Activated T-helper 1 cell treated with anti-CD3 and anti-CD28 coated beads, Interleukin-2, amount 50 U/mL, for 16 hours (primary cell): ENCODE results near the gene SLC45A1.

ENCODE experiments used
- DNase-seq, 2 donors: peaks; one replicate each; pipeline ENCODE4 v3.0.0-alpha.2; 2020; ENCODE audit warnings: low read depth in 1 of 2, low spot score in 1 of 2

SLC45A1 gene

DNA sequence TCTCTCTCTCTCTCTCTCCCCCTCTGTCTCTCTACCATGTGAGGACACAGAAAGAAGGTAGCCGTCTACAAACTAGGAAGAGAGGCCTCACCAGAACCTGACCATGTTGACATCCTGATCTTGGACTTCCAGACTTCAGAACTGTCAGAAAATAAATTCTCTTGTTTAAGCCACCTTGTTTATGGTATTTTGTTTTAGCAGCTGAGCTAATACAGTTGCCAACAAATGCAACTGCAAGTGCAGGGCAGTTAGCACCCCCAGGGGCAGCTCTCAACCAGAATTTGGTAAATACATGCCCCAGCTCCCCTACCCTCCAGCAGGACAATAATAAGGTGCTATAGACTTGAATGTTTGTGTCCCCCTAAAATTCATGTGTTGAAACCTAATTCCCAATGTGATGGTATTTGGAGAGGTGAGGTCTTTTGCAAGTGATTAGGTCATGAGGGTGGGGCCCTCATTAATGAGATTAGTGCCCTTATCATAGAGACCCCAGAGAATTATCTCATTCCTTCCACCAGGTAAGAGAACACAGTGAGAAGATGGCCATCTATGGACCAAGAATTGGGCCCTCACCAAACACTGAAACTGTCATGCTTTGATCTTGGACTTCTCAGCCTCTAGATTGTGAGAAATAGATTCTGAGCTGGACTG is 6.7 kb upstream of the SLC45A1 start:
- DNase-seq, result no peak

DNA sequence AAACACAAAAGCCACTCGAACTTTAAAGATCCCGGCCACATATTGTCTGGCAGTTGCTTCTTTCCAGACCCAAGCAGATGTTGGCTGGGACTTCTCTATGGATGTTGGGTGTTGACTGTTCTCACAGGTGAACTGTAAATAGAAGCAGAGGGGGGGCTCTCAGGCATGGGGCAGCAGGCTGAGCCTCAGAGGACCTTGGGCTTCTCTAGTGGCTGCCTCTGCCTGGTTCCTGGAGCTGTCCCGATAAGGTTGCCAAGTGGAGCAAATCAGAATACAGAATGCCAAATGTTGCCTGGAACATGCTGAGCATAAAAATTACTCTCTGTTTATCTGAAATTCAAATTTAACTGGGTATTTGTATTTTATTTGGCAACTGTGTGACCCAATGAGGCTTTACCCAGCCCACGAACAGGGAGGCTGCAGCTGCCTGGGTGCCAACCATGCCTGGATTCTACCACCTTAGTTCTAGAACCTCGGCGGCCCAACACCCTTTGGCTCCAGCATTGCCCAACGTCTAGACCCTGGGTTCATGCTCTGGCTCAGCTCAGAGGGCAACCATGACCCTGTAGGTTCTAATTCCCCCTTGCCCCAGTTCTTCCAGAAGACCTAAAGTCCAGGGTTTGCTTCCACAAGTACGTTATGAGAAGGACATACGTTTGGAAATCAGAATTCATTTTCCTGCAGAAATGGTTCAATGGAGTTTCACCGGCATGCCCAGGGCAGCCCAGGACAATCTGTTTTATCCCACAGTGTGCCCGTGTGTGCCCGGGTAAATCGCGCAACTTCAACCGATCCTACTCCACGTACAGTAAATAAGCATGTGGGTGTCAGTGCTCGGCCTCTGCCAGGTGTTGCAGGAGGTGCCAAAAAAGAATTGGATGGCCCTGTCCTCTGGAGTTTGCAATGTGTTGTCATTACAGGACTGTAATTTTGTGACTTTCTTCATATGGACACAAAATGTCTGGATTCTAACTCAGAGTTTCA is 5.4 kb upstream of the SLC45A1 start:
- DNase-seq, result no peak

DNA sequence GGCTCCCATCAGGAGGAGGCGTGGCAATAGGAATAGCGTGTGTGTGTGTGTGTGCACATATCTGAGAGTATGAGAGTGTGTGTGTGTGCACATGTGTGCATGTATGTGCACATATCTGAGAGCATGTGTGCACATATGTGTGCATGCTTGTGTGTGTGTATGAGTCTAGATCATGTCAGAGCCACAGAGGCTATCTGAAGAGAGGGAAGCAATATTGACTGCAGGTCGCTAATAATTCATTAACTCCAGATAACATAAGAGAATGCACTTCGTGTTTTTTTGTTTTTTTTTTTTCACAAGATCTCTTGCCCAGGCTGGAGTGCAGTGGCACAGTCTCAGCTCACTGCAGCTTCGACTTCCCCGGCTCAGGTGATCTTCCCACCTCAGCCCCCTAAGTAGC is 4.7 kb upstream of the SLC45A1 start:
- no peak for DNase-seq

DNA sequence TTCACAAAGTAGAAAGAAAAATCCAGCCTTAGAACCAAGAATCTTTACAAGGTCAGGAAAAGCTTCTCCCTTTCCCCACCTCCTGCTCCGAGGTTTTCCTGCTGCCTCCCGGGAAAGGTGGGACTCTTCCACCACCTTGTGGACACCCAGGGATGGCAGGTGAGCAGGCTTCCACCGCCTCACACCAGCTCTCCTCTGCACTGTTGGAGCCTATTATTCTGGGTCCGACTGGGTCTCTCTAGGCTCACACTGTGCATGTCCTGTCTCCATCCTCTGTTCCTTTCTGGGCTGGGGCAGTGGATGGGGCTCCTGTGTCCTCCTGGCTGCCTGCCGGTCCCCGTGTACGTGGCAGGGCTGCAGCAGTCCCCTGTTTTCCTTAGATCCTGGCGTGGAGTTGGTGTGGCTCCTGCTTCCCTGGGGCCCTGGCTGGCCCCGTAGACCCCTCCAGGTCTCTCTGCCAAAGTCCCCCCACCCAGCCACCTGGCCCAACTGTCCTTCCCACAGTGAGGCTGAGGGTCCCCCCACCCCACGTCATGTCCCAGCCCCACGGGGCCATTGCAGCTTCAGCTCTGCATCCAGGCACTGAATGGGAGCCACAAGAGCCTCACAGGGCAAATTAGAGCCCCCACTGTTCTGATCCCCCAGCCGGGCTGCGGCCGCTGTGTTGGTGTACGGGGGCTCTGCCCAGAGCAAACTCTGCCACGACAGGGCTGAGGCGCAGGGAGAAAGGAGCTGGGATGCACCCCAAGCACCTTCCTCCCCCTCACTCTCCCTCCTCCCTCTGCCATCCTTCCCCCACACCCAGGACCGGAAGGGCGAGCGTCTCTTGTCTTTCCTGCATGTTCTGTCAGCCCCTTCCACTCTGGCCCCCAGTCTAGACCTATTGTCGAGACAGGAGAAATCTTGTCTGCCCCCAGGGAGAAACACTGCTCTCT is 3.3 kb upstream of the SLC45A1 start:
- peak in 1 of 2 donors; percentile 28 for DNase-seq

DNA sequence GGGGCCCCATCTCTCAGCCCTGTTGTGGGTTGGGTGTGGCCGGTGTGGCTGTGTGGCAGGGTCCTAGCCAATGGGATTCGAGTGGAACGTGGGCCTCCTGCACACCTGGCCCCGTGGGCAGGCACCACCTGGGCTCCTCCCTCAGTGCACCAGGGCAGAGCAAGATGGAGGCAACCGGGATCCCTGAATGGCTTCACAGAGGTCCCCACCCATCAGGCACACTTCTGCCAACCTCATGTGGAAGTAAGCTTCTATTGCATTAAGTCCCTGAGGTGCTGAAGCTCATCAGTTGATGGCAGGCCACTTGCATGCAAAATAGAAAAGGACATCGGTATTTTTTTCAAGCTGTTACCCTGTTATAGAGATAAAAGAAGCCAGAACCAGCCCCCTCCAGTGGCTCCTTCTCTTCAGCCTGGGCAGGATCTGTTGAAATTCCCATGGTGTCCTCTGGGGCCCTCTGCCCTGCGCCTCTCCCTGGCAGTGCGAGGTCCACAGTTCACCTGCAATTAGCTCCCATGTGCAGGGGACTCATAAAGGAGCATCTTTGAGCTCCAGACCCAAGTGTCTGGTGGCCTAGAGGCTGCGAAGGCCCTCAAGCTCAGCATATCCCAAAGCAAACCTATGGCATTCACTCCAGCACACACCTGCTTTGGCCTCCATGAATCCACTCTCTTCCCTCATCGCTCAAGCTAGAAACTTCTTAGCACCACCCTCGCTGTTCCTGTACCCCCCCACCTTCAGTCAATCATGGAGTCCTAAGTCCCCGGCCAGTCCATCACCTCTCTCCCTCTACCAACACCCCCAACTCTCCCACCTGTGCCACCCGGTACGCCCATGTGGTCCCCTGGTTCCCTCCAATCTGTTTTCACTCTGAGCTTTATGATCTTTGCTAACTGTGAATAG is 2.1 kb upstream of the SLC45A1 start:
- DNase-seq, result no peak

DNA sequence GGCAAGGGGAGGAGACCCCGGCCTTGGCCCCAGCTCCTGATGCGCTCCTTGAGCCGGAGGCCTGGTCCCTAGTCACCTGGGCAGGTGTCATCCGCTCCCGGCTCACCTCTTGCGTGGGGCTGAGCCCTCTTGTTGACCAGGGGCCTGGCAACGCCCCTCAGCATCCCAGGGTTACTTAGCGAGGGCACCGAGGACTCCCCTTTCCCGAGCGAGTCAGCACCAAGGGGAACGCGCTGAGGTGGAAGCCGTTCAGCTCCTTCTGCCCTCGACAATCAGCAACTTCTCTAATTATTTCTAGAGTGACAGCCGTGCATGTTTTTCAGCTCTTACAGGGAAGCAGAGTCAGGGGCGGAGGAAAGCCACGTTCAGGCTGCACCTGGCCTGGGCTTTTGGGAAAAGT is 522 bp downstream of the SLC45A1 start:
- no peak for DNase-seq

DNA sequence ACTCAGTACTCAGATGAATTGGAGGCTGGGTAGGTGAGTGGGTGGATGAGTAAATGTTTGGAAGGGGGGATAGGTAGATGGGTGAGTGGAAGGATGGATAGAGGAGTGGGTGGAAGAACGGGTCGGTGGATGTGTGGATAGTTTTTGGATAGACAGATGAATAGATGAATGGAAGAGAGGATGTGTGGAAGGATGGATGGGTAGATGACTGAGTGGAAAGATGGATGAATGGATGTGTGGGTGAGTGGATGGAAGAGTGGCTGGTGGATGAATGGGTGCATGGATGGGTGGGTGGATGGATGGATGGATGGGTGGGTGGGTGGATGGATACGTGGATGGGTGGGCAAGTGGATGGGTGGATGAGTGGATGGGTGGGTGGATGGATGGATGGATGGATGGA is 3.7 kb downstream of the SLC45A1 start:
- no peak for DNase-seq

DNA sequence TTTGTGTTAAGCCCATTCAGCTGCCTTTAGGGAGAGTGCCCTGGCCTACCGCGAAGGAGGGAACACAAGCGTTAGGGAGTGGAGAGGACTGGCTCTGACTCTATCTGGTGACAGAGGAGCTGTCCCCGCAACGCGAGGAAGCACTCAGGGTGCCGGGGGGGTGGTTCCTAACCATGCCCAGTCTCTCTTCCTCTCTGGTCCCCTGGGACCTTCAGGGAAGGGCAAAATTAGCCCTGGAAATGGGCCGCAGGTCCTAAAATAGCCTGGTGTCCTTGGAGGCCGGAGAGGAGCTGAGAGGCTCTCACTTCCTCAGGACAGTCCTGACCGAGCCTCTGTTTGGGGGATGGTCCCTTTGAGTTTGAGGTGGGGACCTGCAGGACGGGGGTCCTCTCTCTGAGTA is 5.8 kb downstream of the SLC45A1 start:
- DNase-seq, result no peak

DNA sequence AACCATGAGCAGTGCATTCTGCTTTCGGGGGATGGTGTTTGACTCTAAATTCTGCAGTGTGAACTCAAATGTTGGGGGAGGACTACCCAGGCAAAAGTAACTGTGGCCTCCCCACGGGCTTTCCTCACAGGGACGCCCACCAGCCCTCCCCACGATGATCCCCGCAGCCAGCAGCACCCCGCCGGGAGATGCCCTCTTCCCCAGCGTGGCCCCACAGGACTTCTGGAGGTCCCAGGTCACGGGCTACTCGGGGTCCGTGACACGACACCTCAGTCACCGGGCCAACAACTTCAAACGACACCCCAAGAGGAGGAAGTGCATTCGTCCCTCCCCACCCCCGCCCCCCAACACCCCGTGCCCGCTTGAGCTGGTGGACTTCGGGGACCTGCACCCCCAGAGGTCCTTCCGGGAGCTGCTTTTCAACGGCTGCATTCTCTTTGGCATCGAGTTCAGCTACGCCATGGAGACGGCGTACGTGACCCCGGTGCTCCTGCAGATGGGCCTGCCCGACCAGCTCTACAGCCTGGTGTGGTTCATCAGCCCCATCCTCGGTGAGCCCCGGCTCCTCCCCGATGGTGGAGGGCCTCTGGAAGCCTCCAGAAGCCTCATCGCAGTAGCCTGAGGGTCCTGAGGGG is 6.4 kb downstream of the SLC45A1 start:
- DNase-seq, result no peak

DNA sequence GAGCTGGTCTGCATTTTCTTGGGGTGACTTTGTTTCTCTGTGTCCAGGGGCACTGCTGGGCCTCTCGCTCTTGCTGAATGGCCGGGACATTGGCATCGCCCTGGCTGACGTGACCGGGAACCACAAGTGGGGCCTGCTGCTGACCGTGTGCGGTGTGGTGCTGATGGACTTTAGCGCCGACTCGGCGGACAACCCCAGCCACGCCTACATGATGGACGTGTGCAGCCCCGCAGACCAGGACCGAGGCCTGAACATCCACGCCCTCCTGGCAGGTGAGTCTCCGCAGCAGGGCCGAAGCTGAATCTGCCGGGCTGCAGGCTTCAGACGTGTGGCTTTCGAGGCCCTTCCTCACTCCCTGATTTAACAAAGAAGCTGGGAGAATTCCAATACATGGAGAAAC is 7.9 kb downstream of the SLC45A1 start:
- DNase-seq, result no peak

DNA sequence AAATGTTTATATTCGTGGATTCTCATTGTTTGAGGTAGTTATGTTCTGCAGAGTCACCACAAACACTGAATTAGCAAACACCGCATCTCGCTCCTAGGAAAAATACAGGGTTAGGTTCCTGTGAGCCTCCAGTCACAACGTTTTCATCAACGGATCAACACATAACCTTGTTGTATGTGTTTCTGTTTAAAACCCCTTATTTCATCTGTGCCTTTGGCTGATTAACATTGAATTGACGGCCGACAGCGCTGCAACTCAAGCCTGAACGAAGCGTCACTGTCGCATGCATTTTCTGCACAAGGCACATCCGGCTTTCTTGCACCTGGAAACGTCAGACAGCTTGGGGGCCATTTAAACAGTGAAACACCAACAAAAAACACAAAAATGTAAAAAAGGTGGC is 8.4 kb downstream of the SLC45A1 start:
- no peak for DNase-seq

DNA sequence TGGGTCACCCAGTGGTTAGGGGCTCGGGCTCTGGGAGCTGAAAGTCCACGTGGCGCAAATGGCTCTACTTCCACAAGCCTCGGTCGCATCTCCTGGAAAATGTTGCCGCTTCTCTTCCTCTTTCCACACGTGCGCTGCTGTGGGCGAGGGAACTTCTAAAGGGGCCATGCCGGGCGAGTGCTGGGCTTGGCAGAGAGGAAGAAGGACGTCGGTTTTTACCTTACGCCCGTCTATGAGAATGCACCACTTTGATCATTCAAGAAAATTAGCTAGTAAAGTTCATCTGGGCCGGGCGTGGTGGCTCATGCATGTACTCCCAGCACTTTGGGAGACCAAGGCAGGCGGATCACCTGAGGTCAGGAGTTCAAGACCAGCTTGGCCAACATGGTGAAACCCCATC is 10.4 kb downstream of the SLC45A1 start:
- DNase-seq, result no peak

DNA sequence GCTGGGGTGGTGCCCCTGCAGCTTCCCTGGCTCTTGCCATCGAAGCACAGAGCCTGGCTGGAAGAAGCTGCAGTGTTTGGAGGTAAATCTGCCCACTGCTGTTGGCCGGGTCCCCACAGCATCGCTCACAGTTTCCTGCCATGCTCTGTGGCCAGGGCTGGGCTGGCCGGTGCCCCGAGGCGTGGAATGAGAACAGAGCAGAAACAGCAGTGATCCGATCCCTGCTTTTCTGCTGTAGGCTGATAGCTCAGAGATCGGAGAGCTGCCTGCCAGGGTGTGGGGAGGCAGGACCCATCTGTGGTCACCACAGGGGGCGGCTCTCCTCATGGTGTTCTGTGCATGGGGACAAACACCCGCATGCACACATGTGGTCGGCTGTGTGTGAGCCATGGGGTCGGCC is 11.5 kb downstream of the SLC45A1 start:
- no peak for DNase-seq

DNA sequence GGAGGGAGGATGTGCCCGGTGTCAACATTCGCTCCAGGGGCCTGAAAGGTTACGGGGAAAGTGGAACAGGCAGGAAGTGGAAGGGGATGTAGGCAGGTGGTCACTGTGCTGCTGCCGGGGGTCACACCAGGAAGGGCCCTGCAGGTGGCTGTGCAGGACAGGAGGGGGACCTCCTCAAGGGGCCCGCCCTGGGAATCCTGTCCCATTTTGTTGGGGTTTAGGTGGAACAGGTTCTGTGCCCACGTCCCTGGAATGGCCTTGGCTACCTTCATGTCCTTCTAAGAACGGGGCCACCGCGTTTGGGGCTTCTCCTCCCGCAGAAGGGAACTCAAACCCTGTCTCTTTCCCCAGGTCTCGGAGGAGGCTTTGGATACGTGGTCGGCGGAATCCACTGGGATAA is 11.9 kb downstream of the SLC45A1 start:
- no peak for DNase-seq

DNA sequence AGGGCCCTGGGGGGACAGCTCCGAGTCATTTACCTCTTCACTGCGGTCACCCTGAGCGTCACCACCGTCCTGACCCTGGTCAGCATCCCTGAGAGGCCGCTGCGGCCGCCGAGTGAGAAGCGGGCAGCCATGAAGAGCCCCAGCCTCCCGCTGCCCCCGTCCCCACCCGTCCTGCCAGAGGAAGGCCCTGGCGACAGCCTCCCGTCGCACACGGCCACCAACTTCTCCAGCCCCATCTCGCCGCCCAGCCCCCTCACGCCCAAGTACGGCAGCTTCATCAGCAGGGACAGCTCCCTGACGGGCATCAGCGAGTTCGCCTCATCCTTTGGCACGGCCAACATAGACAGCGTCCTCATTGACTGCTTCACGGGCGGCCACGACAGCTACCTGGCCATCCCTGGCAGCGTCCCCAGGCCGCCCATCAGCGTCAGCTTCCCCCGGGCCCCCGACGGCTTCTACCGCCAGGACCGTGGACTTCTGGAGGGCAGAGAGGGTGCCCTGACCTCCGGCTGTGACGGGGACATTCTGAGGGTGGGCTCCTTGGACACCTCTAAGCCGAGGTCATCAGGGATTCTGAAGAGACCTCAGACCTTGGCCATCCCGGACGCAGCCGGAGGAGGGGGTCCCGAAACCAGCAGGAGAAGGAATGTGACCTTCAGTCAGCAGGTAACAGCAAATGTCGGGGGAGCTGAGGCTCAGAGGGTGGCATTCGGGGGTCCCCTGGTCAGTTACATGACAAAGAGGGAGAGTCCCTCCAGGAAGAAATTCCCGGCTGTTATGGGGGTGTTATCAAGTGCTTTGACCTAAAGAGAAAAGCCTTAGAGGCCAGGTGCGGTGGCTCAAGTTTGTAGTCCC is 12.6 kb downstream of the SLC45A1 start:
- DNase-seq, result no peak

DNA sequence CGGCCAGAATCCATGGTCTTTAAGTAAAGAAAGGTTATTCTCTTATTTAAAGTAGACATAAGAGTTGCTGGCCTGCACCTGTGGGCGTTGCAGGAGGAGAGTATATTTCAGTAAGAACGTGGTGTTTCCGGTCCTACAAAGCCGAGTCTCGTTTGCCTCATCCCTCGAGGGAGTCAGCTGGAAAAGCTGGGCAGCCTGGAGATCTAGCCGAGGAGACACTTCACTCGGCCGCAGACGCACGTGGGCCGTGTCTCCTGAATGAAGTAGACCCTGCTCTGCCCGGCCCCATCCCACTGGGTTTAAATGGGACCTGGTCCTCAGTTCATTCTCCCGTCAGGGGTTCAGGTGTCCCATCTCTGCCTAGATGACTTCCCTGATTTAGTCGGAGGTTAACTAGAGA is 14.9 kb downstream of the SLC45A1 start:
- no peak for DNase-seq

DNA sequence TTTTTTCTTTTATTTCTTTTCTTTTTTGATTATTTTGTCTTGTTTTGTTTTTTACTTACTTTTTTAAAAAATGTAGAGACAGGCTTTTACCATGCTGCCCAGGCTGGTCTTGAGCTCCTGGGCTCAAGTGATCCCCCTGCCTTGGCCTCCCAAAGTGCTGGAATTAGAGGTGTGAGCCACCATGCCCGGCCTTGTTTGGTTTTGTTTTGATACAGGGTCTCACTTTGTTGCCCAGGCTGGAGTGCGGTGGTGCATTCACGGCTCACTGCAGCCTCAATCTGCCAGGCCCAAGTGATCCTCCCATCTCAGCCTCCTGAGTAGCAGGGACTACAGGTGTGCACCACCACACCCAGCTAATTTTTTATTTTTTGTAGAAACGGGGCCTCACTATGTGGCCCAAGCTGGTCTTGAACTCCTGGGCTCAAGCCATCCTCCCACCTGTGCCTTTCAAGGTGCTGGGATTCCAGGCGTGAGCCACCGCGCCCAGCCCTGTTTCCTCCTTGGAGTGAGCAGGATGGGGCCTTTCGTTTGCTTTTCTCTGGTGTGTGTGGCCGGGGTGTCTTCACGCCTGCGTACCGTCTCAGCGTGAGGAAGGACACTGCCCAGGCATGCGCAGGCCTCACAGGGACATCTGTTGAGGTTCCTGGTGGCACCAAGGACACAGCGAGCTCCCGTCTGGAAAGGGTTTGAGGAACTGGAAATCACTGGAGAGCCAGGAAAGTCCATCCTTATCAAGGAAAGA is 15.5 kb downstream of the SLC45A1 start:
- no peak for DNase-seq

DNA sequence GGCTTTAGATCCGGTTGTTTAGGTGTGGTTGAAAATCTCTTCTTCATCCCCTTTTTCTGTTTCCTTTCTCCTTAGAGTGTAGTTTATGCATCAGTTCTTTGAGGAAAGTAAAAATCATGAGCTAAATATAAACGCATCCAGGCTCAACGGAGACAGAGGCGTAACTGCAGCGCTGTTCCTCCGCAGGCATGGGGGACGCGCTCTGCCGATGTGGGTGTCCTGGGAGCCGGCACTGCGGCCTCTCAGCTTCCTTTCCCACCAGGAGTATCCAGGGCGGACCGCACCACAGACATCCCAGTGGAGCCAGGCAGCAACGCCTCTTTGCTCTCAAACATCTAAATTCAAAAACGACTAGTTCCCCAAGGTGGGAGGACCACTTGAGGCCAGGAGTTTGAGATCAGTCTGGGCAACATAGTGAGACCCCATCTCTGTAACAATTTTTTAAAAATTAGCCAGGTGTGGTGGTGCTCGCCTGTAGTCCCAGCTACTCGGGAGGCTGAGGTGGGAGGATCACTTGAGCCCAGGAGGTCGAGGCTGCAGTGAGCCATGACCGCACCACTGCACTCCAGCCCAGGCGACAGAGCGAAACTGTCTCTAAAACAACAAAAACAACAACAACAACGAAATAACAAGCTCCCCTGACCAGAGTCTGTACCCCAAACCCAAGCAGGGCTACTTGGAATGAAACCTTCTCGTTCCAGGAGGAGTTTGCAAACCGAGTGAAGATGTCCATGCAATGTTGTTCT is 16.4 kb downstream of the SLC45A1 start:
- no peak for DNase-seq
